ENCODE data around the gene SH3PXD2A.
A peak's percentile ranks its signal among the peaks of the same experiment; 100 is the strongest.

DNA sequence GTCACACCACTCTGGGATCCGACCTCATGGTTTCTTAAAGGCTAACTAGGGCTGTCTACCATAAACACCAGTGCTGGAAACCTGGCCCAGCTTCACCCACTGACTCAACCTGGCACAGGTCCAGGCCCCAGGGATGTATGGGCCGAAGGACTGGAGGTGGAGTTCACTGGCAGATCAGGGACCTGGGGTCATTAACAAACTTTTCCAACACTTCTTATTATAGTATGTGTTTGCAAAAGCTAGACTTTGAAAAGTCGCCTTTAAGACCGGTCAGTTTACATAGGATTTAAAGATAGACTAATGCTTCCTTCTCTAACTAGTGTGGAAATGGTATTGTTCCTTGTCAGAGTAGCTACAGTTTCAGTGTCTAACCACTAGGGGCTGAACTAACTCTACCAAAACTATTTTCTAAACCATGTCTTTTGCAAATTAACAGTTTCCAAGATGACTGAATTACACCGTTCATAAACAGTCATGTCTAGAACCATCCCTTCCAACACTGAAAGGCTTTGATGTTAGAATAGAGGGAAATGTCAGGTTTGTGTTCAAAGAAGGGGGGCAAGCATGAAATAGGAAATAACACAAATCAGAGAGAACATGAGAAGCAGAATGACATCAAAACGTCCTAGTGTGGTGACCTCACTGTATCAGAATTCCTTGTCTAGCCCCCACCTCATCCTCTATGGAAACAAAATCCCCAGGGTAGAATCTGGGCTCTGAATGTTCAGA lies 32.9 kb upstream of the SH3PXD2A start:
- peak; percentile 78 to 94 for TF ChIP-seq CTCF (conservative IDR thresholded peaks at IDR 0.05 in 1 of 2, IDR thresholded peaks at IDR 0.05 in 1 of 2; ENCODE audit: extremely low read depth in 1 of 2, insufficient read depth in 1 of 2, low read depth in 1 of 2, low read length in 2 of 2)
- TF ChIP-seq EZH2 (IDR thresholded peaks at IDR 0.05; ENCODE audit: borderline replicate concordance, low read length): no peak

Data from mammary epithelial cell (primary cell).